D721Med (cell line): ENCODE results near the gene PLCB3.
"Not testable (repeated sequence)": the region's sequence is repeated elsewhere in the genome, so short reads cannot be mapped to it uniquely, and the experiment has no call there.

Experiments
- DNase-seq: peaks from one replicate; pipeline ENCODE4 v3.0.0; 2011; ENCODE audit warnings: low spot score; ENCODE audit not compliant: insufficient read length
- FAIRE-seq: peaks from 2 replicates; lab custom pipeline; 2011; peaks lifted over from hg19 to GRCh38; lab: Jason Lieb, UNC
- TF ChIP-seq, protein P1 (sequence below): IDR thresholded peaks from 2 replicates; pipeline ENCODE4 v1.5.1; 2012; ENCODE audit warnings: mild to moderate bottlenecking, control low read depth; ENCODE audit not compliant: insufficient read depth; ENCODE audit errors: missing control alignments

The PLCB3 gene

DNA sequence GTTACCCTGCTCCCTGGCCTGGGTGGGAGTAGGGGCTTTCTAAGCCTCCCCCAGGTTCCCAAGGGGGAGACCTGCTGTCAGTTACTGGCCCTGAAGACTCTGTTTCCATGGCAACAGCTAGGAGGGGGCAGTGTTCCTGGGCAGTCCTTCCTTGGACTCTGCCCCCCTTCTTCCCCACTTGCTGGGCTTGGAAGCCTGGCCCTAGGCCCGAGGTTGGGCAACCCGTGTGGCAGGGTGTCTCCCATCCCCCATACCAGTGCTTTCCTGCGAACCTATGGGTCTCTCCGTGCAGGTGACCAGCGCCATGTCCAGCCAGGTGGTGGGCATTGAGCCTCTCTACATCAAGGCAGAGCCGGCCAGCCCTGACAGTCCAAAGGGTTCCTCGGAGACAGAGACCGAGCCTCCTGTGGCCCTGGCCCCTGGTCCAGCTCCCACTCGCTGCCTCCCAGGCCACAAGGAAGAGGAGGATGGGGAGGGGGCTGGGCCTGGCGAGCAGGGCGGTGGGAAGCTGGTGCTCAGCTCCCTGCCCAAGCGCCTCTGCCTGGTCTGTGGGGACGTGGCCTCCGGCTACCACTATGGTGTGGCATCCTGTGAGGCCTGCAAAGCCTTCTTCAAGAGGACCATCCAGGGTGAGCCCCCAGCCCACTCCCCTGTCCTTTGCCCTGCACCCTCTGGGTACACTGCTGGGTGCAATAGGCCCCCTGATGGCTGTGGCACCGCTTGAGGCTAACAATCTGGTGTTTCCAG, 55.7 kb downstream of the PLCB3 start:
- no peak for FAIRE-seq

DNA sequence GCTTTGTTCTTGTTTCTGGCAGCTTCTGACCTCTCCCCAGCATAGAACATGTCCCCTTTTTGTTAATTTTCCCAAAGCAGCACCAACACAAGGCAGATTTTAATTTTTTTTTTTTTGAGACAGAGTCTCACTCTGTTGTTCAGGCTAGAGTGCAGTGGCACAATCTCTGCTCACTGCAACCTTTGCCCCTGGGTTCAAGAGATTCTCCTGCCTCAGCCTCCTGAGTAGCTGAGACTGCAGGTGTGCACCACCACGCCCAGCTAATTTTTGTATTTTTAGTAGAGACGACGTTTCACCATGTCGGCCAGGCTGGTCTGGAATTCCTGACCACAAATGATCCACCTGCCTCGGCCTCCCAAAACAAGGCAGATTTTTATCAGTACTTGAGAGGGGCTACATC, 56.5 kb downstream of the PLCB3 start:
- not testable (repeated sequence) for DNase-seq, FAIRE-seq

More for the DNA sequence above, 55.7 kb downstream of the PLCB3 start:
- TF ChIP-seq, protein P1, sequence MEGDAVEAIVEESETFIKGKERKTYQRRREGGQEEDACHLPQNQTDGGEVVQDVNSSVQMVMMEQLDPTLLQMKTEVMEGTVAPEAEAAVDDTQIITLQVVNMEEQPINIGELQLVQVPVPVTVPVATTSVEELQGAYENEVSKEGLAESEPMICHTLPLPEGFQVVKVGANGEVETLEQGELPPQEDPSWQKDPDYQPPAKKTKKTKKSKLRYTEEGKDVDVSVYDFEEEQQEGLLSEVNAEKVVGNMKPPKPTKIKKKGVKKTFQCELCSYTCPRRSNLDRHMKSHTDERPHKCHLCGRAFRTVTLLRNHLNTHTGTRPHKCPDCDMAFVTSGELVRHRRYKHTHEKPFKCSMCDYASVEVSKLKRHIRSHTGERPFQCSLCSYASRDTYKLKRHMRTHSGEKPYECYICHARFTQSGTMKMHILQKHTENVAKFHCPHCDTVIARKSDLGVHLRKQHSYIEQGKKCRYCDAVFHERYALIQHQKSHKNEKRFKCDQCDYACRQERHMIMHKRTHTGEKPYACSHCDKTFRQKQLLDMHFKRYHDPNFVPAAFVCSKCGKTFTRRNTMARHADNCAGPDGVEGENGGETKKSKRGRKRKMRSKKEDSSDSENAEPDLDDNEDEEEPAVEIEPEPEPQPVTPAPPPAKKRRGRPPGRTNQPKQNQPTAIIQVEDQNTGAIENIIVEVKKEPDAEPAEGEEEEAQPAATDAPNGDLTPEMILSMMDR: no peak
- no peak for DNase-seq

DNA sequence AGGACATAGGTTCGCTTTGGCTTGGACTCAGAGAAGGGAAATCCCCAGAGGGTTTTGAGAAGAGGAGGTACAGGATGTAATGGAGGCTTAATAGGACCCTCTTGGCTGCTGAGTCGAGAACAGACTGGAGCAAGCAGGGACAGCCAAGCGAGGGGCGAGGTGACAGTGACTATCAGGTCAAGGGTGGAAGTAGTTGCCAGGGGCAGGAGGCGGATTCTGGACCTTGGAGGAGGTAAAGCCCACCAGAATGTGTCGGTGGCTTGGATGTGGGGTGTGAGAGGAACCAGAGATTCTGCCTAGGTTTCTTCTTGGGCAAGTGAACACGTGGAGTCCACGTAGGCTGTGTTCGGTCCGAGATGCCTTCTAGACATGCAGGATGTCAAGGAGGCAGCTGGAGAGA, 61.6 kb downstream of the PLCB3 start:
- no peak for FAIRE-seq
- TF ChIP-seq, protein P1: no peak
- no peak for DNase-seq

DNA sequence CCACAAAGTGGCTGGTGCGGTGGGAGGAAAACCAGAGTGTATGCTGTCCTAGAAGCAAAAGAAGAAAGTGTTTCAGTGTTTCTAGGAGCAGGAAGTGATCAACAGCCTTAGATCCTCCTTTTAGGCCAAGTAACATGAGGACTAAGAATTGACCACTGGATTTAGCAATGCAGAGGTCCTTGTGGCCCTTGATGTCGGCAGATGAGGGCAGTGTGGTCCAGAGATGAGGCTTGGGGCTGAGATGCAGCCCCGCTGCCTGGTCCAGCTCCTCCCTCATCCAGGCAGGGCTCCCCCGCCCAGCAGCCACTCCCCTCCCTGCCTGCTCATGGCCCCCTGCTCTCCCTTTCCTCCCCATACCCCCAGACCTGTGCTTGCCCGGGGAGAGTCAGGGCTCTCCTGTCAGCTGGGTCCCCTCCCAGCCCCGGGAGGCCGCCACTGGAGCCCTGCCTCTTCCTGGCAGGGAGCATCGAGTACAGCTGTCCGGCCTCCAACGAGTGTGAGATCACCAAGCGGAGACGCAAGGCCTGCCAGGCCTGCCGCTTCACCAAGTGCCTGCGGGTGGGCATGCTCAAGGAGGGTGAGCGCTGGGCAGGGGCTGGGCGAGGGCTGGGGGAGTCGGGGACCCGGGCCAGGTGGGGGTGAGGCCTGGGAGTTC, 62.3 kb downstream of the PLCB3 start:
- TF ChIP-seq, protein P1: no peak
- FAIRE-seq (no peak), DNase-seq (no peak)

DNA sequence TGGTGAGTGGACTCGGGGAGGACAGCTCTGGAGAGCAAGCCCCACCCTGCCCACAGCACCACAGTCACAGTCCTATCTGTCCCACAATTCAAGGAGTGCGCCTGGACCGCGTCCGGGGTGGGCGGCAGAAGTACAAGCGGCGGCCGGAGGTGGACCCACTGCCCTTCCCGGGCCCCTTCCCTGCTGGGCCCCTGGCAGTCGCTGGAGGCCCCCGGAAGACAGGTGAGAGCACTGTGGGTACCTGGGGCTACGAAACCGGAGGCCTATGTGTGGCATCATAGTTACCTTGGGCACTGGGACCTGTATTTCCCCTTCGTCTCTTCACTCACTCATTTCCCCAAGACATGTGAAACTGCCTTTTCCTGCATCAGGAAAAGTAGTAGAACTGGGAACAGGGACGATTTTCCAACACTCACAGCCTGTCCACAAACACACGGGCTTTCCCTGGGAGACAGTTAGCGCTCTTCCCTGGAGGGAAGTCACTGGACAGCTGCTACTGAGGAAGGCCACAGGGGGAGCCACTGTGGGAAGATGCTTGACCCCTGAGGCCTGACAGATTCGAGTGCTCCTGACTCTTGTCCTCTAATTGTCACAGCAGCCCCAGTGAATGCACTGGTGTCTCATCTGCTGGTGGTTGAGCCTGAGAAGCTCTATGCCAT, 62.9 kb downstream of the PLCB3 start:
- TF ChIP-seq, protein P1: no peak
- FAIRE-seq: no peak
- DNase-seq: no peak

DNA sequence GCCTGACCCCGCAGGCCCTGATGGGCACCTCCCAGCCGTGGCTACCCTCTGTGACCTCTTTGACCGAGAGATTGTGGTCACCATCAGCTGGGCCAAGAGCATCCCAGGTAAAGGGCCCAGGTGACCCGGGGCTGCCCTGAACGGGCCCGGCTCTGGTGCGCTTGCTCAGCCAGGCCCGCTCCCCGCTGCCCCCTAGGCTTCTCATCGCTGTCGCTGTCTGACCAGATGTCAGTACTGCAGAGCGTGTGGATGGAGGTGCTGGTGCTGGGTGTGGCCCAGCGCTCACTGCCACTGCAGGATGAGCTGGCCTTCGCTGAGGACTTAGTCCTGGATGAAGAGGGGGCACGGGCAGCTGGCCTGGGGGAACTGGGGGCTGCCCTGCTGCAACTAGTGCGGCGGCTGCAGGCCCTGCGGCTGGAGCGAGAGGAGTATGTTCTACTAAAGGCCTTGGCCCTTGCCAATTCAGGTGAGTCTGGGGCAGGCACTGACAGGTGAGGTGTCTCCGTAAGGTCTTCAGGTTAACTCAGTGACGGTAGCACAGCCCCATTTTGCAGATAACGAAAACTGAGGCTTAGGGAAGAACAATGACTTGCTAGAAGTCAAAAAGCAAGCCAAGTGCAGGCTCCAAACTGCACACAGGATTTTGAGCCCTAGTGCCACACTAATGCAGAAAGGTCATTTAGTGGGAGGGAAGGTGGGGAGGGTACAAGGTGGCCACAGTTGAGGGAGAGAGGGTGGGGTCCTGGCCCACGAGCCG, 63.7 kb downstream of the PLCB3 start:
- FAIRE-seq: no peak

DNA sequence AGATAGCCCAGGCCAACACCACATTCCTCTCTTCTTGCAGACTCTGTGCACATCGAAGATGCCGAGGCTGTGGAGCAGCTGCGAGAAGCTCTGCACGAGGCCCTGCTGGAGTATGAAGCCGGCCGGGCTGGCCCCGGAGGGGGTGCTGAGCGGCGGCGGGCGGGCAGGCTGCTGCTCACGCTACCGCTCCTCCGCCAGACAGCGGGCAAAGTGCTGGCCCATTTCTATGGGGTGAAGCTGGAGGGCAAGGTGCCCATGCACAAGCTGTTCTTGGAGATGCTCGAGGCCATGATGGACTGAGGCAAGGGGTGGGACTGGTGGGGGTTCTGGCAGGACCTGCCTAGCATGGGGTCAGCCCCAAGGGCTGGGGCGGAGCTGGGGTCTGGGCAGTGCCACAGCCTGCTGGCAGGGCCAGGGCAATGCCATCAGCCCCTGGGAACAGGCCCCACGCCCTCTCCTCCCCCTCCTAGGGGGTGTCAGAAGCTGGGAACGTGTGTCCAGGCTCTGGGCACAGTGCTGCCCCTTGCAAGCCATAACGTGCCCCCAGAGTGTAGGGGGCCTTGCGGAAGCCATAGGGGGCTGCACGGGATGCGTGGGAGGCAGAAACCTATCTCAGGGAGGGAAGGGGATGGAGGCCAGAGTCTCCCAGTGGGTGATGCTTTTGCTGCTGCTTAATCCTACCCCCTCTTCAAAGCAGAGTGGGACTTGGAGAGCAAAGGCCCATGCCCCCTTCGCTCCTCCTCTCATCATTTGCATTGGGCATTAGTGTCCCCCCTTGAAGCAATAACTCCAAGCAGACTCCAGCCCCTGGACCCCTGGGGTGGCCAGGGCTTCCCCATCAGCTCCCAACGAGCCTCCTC, 64.6 kb downstream of the PLCB3 start:
- FAIRE-seq, DNase-seq: not testable (repeated sequence)

More for the DNA sequence above, 63.7 kb downstream of the PLCB3 start:
- DNase-seq: no peak
- TF ChIP-seq, protein P1: no peak
